Measurements from ENCODE around the gene ANXA11. TPM values are rescaled to one million over a fixed set of nuclear protein-coding genes. Genes with fewer than 3 reads are reported as not detected.

Gene ANXA11
- total and polyA plus RNA-seq, 8 donors = 91.4 to 293 (median 161) TPM

GRCh38 chr10:80168679-80169380, 36.5 kb downstream of the ANXA11 start:
- Histone ChIP-seq H3K4me3 (no peak overlapping the region), H3K27me3 (no peaks in the 10 kb centered on the region), H3K4me1 (peaks cover 59 to 100% (median 89%) of the 10 kb centered on the region in 4 donors), H3K27ac (peak overlapping the region in 4 of 5 donors; percentile 24 to 65 (median 52)), H3K9me3 (no peaks in the 10 kb centered on the region), H3K36me3 (peaks cover 35 to 93% (median 83%) of the 10 kb centered on the region in 4 donors)
- DNase-seq = no peak
- intact Hi-C loops (cut with DNase I; ENCODE audit: low total_unique reads) = no loop called here
- WGBS, 5 donors = 78 to 90% (median 89%) methylated on average over 11 to 13 of the region's 13 CpGs
- TF ChIP-seq, protein P1, sequence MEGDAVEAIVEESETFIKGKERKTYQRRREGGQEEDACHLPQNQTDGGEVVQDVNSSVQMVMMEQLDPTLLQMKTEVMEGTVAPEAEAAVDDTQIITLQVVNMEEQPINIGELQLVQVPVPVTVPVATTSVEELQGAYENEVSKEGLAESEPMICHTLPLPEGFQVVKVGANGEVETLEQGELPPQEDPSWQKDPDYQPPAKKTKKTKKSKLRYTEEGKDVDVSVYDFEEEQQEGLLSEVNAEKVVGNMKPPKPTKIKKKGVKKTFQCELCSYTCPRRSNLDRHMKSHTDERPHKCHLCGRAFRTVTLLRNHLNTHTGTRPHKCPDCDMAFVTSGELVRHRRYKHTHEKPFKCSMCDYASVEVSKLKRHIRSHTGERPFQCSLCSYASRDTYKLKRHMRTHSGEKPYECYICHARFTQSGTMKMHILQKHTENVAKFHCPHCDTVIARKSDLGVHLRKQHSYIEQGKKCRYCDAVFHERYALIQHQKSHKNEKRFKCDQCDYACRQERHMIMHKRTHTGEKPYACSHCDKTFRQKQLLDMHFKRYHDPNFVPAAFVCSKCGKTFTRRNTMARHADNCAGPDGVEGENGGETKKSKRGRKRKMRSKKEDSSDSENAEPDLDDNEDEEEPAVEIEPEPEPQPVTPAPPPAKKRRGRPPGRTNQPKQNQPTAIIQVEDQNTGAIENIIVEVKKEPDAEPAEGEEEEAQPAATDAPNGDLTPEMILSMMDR (IDR thresholded peaks at IDR 0.05) = peak in 1 of 7 experiments; percentile 28
- no peak for TF ChIP-seq POLR2AphosphoS5 (IDR thresholded peaks at IDR 0.05)

DNA sequence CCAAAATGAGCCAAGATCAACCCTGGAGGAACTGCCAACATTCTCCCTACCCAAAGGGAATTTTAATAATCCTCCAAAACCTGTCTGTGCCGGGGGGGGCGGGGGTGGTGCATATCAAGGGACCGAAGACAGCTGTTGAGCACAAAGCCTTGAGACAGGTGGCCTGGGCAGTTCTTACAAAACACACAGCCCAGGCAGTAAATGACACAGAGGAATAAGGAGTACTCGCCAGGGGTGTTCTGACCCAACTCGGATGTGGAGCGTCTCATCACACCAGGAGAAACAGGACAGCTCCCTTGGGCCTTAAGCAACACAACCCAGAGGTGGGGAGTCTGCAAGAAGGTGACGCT, 37.2 kb downstream of the ANXA11 start:
- Histone ChIP-seq H3K27me3 (no peaks in the 10 kb centered on the region), H3K27ac (peak overlapping the region in 2 of 5 donors; percentile 63 to 65), H3K4me3 (no peak overlapping the region), H3K9me3 (no peaks in the 10 kb centered on the region), H3K36me3 (peaks cover 38 to 98% (median 90%) of the 10 kb centered on the region in 4 donors), H3K4me1 (peaks cover 59 to 100% (median 89%) of the 10 kb centered on the region in 4 donors)
- no peak for DNase-seq
- WGBS, 5 donors = 69 to 81% (median 74%) methylated on average over 7 of the region's 7 CpGs
- TF ChIP-seq, protein P1 (IDR thresholded peaks at IDR 0.05) = no peak
- TF ChIP-seq POLR2AphosphoS5 (IDR thresholded peaks at IDR 0.05) (no peak), POLR2A (IDR thresholded peaks at IDR 0.05) (no peak), EP300 (IDR thresholded peaks at IDR 0.05) (no peak)
- intact Hi-C loops (cut with DNase I; ENCODE audit: low total_unique reads) = no loop called here

GRCh38 chr10:80167471-80168161, 37.7 kb downstream of the ANXA11 start:
- H3K4me1 ChIP-seq = peaks cover 56 to 100% (median 86%) of the 10 kb centered on the region in 4 donors
- intact Hi-C loops (cut with DNase I; ENCODE audit: low total_unique reads) = no loop called here
- H3K9me3 ChIP-seq = no peaks in the 10 kb centered on the region
- DNase-seq = no peak
- peak overlapping the region in 4 of 5 donors; percentile 63 to 86 (median 64) for H3K27ac ChIP-seq
- 62 to 73% (median 68%) methylated on average over 8 of the region's 8 CpGs for WGBS, 5 donors
- no peak overlapping the region for H3K4me3 ChIP-seq
- H3K27me3 ChIP-seq = no peaks in the 10 kb centered on the region
- no peak for TF ChIP-seq POLR2A (IDR thresholded peaks at IDR 0.05)
- no peak for TF ChIP-seq EP300 (IDR thresholded peaks at IDR 0.05)
- TF ChIP-seq POLR2AphosphoS5 (IDR thresholded peaks at IDR 0.05) = no peak
- TF ChIP-seq, protein P1 (IDR thresholded peaks at IDR 0.05) = no peak
- H3K36me3 ChIP-seq = peaks cover 39 to 98% (median 90%) of the 10 kb centered on the region in 4 donors

- peaks cover 46 to 98% (median 90%) of the 10 kb centered on the region in 4 donors for H3K36me3 ChIP-seq
- H3K9me3 ChIP-seq = no peaks in the 10 kb centered on the region
- WGBS, 5 donors = 83 to 91% (median 86%) methylated on average over 18 to 28 of the region's 28 CpGs
- H3K4me1 ChIP-seq = peaks cover 48 to 98% (median 82%) of the 10 kb centered on the region in 4 donors
- no peak overlapping the region for H3K4me3 ChIP-seq
- intact Hi-C loops (cut with DNase I; ENCODE audit: low total_unique reads) = no loop called here
- H3K27ac ChIP-seq = peak overlapping the region in 4 of 5 donors; percentile 63 to 86 (median 64)
- no peak for TF ChIP-seq EP300 (IDR thresholded peaks at IDR 0.05)
- no peak for TF ChIP-seq POLR2AphosphoS5 (IDR thresholded peaks at IDR 0.05)
- TF ChIP-seq POLR2A (IDR thresholded peaks at IDR 0.05) = no peak
- TF ChIP-seq, protein P1 (IDR thresholded peaks at IDR 0.05) = no peak
- no peak for DNase-seq
- H3K27me3 ChIP-seq = no peaks in the 10 kb centered on the region
Observed at GRCh38 chr10:80166581-80167470, 38.5 kb downstream of the ANXA11 start.

Measured in stomach (tissue), 9 donors.